RWPE2 (cell line): Measurements from ENCODE around the gene PPM1L.
A peak's percentile ranks its signal among the peaks of the same experiment; 100 is the strongest.

ENCODE experiments used
- ATAC-seq: fragments of 200-7000 bp; cut with Tn5 transposase; 3 replicates; pipeline ENCODE4 v1.9.1; 2021; ENCODE audit warnings: low read depth
- DNase-seq: peaks from one replicate; pipeline ENCODE4 v3.0.0-alpha.2; 2020; ENCODE audit warnings: low spot score
- H3K27ac ChIP-seq: fragments of 450-650 bp; 2 replicates; pipeline ENCODE4 v1.5.1; 2017; ENCODE audit warnings: mild to moderate bottlenecking; ENCODE audit not compliant: poor library complexity, severe bottlenecking
- H3K27me3 ChIP-seq: fragments of 250-450 bp; sonication (Bioruptor Pico); 2 replicates; pipeline ENCODE4 v1.5.1; 2021; ENCODE audit warnings: mild to moderate bottlenecking, moderate library complexity; ENCODE audit not compliant: insufficient read depth, poor library complexity, severe bottlenecking
- H3K36me3 ChIP-seq: fragments of 250-450 bp; sonication (Bioruptor Pico); 2 replicates; pipeline ENCODE4 v1.5.1; 2020; ENCODE audit warnings: low read depth, mild to moderate bottlenecking, moderate library complexity
- H3K4me1 ChIP-seq: fragments of 250-450 bp; sonication (Bioruptor Pico); 2 replicates; pipeline ENCODE4 v1.5.1; 2021; ENCODE audit warnings: mild to moderate bottlenecking, moderate library complexity; ENCODE audit not compliant: insufficient read depth, poor library complexity, severe bottlenecking
- H3K4me3 ChIP-seq: fragments of 250-450 bp; sonication (Bioruptor Pico); 2 replicates; pipeline ENCODE4 v1.5.1; 2021; ENCODE audit warnings: mild to moderate bottlenecking, moderate library complexity; ENCODE audit not compliant: severe bottlenecking
- H3K9me3 ChIP-seq: fragments of 250-450 bp; sonication (Bioruptor Pico); 2 replicates; pipeline ENCODE4 v1.5.1; 2021; ENCODE audit warnings: mild to moderate bottlenecking, moderate library complexity; ENCODE audit not compliant: severe bottlenecking
- TF ChIP-seq, protein P1 (sequence below): fragments of 450-650 bp; IDR thresholded peaks from one replicate; pipeline ENCODE4 v1.5.1; 2017; ENCODE audit warnings: mild to moderate bottlenecking, moderate library complexity; ENCODE audit not compliant: poor library complexity, severe bottlenecking

PPM1L gene

GRCh38 chr3:160720123-160720746 is 35.8 kb upstream of the PPM1L start:
- H3K27me3 ChIP-seq: no peaks in the 10 kb centered on the region
- DNase-seq (no peak), ATAC-seq (peak; percentile 51; the same call in 1 of the 3 replicates)
- H3K4me3 ChIP-seq: no peak overlapping the region
- H3K36me3 ChIP-seq: no peaks in the 10 kb centered on the region
- H3K4me1 ChIP-seq: no peaks in the 10 kb centered on the region
- TF ChIP-seq, protein P1, sequence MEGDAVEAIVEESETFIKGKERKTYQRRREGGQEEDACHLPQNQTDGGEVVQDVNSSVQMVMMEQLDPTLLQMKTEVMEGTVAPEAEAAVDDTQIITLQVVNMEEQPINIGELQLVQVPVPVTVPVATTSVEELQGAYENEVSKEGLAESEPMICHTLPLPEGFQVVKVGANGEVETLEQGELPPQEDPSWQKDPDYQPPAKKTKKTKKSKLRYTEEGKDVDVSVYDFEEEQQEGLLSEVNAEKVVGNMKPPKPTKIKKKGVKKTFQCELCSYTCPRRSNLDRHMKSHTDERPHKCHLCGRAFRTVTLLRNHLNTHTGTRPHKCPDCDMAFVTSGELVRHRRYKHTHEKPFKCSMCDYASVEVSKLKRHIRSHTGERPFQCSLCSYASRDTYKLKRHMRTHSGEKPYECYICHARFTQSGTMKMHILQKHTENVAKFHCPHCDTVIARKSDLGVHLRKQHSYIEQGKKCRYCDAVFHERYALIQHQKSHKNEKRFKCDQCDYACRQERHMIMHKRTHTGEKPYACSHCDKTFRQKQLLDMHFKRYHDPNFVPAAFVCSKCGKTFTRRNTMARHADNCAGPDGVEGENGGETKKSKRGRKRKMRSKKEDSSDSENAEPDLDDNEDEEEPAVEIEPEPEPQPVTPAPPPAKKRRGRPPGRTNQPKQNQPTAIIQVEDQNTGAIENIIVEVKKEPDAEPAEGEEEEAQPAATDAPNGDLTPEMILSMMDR: no peak
- H3K27ac ChIP-seq: no peak overlapping the region
- no peaks in the 10 kb centered on the region for H3K9me3 ChIP-seq

GRCh38 chr3:160722331-160722730 is 33.7 kb upstream of the PPM1L start:
- ATAC-seq (no peak), DNase-seq (no peak)
- no peaks in the 10 kb centered on the region for H3K4me1 ChIP-seq
- H3K27me3 ChIP-seq: no peaks in the 10 kb centered on the region
- H3K36me3 ChIP-seq: no peaks in the 10 kb centered on the region
- H3K9me3 ChIP-seq: no peaks in the 10 kb centered on the region
- TF ChIP-seq, protein P1: no peak
- no peak overlapping the region for H3K27ac ChIP-seq
- no peak overlapping the region for H3K4me3 ChIP-seq

DNA sequence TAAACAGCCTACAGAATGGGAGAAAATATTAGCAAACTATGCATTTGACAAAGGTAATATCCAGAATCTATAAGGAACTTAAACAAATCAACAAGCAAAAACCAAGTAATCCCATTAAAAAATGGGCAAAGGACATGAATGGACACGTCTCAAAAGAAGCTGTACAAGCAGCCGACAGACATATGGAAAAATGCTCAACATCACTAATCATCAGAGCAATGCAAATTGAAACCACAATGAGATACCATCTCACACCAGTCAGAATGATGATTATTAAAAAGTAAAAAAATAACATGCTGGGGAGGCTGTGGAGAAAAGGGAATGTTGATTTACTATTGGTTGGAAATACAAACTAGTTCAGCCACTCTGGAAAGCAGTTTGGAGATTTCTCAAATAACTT is 30.7 kb upstream of the PPM1L start:
- Histone ChIP-seq H3K4me3 (no peak overlapping the region), H3K27ac (no peak overlapping the region), H3K36me3 (no peaks in the 10 kb centered on the region), H3K27me3 (no peaks in the 10 kb centered on the region), H3K9me3 (no peaks in the 10 kb centered on the region), H3K4me1 (no peaks in the 10 kb centered on the region)
- TF ChIP-seq, protein P1: no peak
- DNase-seq (no peak), ATAC-seq (0 out of 3 replicates have a peak, but pooled peaks have one; percentile 35)

GRCh38 chr3:160735826-160736225 is 20.2 kb upstream of the PPM1L start:
- Histone ChIP-seq H3K36me3 (no peaks in the 10 kb centered on the region), H3K27me3 (no peaks in the 10 kb centered on the region), H3K4me3 (no peak overlapping the region), H3K9me3 (no peaks in the 10 kb centered on the region), H3K4me1 (no peaks in the 10 kb centered on the region), H3K27ac (no peak overlapping the region)
- ATAC-seq (no peak), DNase-seq (no peak)
- TF ChIP-seq, protein P1: no peak

GRCh38 chr3:160738048-160738447 is 18.0 kb upstream of the PPM1L start:
- H3K27me3 ChIP-seq: no peaks in the 10 kb centered on the region
- no peaks in the 10 kb centered on the region for H3K9me3 ChIP-seq
- DNase-seq (no peak), ATAC-seq (no peak)
- no peaks in the 10 kb centered on the region for H3K36me3 ChIP-seq
- H3K4me3 ChIP-seq: no peak overlapping the region
- no peak overlapping the region for H3K27ac ChIP-seq
- no peaks in the 10 kb centered on the region for H3K4me1 ChIP-seq
- TF ChIP-seq, protein P1: no peak
